GM12878 (cell line): ENCODE results near the gene GABRB1.

Experiments
- CREB1 ChIP-seq: IDR thresholded peaks from 2 replicates; pipeline ENCODE4 v1.6.1; 2012; ENCODE audit warnings: low read depth, mild to moderate bottlenecking, inconsistent platforms
- FOXM1 ChIP-seq: IDR thresholded peaks from 2 replicates; pipeline ENCODE4 v1.6.1; 2012; ENCODE audit warnings: low read depth, mild to moderate bottlenecking, inconsistent platforms, low read length, moderate library complexity
- NR2C1 ChIP-seq: fragments of 450-650 bp; IDR thresholded peaks from 2 replicates; pipeline ENCODE4 v1.6.1; 2017; ENCODE audit warnings: antibody characterized with exemption, mild to moderate bottlenecking, moderate library complexity
- POLR2A ChIP-seq: IDR thresholded peaks from 2 replicates; pipeline ENCODE4 v1.6.1; 2011; ENCODE audit warnings: low read depth, mild to moderate bottlenecking, low read length
- POLR2AphosphoS5 ChIP-seq: IDR thresholded peaks from 2 replicates; pipeline ENCODE4 v1.6.1; 2011; ENCODE audit warnings: mild to moderate bottlenecking, low read length, inconsistent platforms
- RAD21 ChIP-seq: IDR thresholded peaks from 2 replicates; pipeline ENCODE4 v1.6.1; 2011; ENCODE audit warnings: mild to moderate bottlenecking, low read depth, low read length, moderate library complexity; ENCODE audit not compliant: insufficient read depth
- RCOR1 ChIP-seq: conservative IDR thresholded peaks from 2 replicates; pipeline ENCODE4 v1.6.1; 2012; ENCODE audit warnings: low read depth, low read length, improper control_type of control experiment
- SMC3 ChIP-seq: IDR thresholded peaks from 2 replicates; pipeline ENCODE4 v1.6.1; 2011; ENCODE audit warnings: low read length, improper control_type of control experiment, borderline replicate concordance
- TF ChIP-seq, protein P1 (sequence below), 3 experiments: IDR thresholded peaks in 2 of 3; conservative IDR thresholded peaks in 1 of 3; 2 replicates each; pipeline ENCODE4 v1.5.1; 2011; ENCODE audit warnings: low read depth in 3 of 3, low read length in 3 of 3, mild to moderate bottlenecking in 3 of 3, control low read depth in 2 of 3, moderate library complexity in 2 of 3, inconsistent platforms in 1 of 3, mixed read lengths in 1 of 3; ENCODE audit not compliant: control insufficient read depth in 2 of 3, insufficient read depth in 1 of 3; ENCODE audit errors: extremely low read depth in 1 of 3
- TF ChIP-seq, protein P2 (sequence below): IDR thresholded peaks from 2 replicates; pipeline ENCODE4 v1.6.1; 2012; ENCODE audit warnings: low read depth, low read length, improper control_type of control experiment
- TF ChIP-seq, protein P3 (sequence below): fragments of 450-650 bp; formaldehyde crosslinking; IDR thresholded peaks from 2 replicates; pipeline ENCODE4 v1.4.0; 2020; ENCODE audit warnings: mild to moderate bottlenecking, moderate library complexity
- TF ChIP-seq, protein P4 (sequence below): fragments of 450-650 bp; IDR thresholded peaks from 2 replicates; pipeline ENCODE4 v1.6.1; 2017; ENCODE audit warnings: antibody characterized with exemption, mild to moderate bottlenecking, moderate library complexity

DNA sequence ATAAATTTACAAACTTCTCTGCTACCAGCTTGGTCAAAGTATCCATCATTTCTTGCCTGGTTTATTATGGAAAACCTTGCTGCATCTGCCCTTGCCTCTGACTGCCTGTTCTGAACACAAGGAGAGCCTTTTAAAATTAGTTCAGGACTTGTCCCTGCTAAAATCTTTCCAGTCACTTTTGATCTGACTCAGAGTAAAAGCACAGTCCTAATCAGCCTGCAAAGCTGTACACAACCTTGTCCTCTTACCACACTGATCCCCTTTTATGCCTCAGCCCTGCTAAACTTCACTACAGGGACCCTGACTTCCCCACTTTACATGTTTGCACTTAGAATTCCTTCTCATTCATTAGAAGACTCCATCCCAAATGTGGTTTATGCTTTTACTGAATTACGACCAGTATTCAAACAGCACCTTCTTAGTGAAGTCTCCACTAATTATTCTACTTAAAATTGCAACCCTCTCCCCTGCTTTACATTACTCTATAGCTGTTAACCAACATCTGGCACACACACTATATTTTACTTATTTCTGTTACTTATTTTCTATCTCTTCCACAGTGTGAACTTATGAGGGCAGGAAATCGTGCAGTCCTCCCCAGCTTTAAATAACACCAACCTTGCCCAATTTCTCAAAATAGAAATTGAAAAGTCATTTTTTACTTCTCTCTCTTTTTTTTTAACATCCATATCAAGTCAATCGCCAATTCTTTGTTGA, 44.3 kb upstream of the GABRB1 start:
- TF ChIP-seq RCOR1 (no peak), RAD21 (no peak), CREB1 (no peak), NR2C1 (no peak), POLR2AphosphoS5 (no peak), POLR2A (no peak), FOXM1 (no peak), SMC3 (no peak)
- TF ChIP-seq, protein P1, sequence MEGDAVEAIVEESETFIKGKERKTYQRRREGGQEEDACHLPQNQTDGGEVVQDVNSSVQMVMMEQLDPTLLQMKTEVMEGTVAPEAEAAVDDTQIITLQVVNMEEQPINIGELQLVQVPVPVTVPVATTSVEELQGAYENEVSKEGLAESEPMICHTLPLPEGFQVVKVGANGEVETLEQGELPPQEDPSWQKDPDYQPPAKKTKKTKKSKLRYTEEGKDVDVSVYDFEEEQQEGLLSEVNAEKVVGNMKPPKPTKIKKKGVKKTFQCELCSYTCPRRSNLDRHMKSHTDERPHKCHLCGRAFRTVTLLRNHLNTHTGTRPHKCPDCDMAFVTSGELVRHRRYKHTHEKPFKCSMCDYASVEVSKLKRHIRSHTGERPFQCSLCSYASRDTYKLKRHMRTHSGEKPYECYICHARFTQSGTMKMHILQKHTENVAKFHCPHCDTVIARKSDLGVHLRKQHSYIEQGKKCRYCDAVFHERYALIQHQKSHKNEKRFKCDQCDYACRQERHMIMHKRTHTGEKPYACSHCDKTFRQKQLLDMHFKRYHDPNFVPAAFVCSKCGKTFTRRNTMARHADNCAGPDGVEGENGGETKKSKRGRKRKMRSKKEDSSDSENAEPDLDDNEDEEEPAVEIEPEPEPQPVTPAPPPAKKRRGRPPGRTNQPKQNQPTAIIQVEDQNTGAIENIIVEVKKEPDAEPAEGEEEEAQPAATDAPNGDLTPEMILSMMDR (IDR thresholded peaks at IDR 0.05 in 2 of 3, conservative IDR thresholded peaks at IDR 0.05 in 1 of 3; ENCODE audit: control insufficient read depth in 2 of 3, extremely low read depth in 1 of 3, insufficient read depth in 1 of 3, low read depth in 3 of 3, low read length in 3 of 3) = no peak
- TF ChIP-seq, protein P2, sequence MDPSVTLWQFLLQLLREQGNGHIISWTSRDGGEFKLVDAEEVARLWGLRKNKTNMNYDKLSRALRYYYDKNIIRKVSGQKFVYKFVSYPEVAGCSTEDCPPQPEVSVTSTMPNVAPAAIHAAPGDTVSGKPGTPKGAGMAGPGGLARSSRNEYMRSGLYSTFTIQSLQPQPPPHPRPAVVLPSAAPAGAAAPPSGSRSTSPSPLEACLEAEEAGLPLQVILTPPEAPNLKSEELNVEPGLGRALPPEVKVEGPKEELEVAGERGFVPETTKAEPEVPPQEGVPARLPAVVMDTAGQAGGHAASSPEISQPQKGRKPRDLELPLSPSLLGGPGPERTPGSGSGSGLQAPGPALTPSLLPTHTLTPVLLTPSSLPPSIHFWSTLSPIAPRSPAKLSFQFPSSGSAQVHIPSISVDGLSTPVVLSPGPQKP = no peak
- TF ChIP-seq, protein P3, sequence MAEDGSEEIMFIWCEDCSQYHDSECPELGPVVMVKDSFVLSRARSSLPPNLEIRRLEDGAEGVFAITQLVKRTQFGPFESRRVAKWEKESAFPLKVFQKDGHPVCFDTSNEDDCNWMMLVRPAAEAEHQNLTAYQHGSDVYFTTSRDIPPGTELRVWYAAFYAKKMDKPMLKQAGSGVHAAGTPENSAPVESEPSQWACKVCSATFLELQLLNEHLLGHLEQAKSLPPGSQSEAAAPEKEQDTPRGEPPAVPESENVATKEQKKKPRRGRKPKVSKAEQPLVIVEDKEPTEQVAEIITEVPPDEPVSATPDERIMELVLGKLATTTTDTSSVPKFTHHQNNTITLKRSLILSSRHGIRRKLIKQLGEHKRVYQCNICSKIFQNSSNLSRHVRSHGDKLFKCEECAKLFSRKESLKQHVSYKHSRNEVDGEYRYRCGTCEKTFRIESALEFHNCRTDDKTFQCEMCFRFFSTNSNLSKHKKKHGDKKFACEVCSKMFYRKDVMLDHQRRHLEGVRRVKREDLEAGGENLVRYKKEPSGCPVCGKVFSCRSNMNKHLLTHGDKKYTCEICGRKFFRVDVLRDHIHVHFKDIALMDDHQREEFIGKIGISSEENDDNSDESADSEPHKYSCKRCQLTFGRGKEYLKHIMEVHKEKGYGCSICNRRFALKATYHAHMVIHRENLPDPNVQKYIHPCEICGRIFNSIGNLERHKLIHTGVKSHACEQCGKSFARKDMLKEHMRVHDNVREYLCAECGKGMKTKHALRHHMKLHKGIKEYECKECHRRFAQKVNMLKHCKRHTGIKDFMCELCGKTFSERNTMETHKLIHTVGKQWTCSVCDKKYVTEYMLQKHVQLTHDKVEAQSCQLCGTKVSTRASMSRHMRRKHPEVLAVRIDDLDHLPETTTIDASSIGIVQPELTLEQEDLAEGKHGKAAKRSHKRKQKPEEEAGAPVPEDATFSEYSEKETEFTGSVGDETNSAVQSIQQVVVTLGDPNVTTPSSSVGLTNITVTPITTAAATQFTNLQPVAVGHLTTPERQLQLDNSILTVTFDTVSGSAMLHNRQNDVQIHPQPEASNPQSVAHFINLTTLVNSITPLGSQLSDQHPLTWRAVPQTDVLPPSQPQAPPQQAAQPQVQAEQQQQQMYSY (CRISPR knock-in tag) = no peak
- TF ChIP-seq, protein P4, sequence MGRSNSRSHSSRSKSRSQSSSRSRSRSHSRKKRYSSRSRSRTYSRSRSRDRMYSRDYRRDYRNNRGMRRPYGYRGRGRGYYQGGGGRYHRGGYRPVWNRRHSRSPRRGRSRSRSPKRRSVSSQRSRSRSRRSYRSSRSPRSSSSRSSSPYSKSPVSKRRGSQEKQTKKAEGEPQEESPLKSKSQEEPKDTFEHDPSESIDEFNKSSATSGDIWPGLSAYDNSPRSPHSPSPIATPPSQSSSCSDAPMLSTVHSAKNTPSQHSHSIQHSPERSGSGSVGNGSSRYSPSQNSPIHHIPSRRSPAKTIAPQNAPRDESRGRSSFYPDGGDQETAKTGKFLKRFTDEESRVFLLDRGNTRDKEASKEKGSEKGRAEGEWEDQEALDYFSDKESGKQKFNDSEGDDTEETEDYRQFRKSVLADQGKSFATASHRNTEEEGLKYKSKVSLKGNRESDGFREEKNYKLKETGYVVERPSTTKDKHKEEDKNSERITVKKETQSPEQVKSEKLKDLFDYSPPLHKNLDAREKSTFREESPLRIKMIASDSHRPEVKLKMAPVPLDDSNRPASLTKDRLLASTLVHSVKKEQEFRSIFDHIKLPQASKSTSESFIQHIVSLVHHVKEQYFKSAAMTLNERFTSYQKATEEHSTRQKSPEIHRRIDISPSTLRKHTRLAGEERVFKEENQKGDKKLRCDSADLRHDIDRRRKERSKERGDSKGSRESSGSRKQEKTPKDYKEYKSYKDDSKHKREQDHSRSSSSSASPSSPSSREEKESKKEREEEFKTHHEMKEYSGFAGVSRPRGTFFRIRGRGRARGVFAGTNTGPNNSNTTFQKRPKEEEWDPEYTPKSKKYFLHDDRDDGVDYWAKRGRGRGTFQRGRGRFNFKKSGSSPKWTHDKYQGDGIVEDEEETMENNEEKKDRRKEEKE = no peak
